C4-2B (cell line): ENCODE measurements around the gene ANAPC5.

Experiments used
- CTCF ChIP-seq: fragments of 450-650 bp; conservative IDR thresholded peaks from 2 replicates; pipeline ENCODE4 v1.5.1; 2017; ENCODE audit warnings: mild to moderate bottlenecking
- ZFX ChIP-seq: fragments of 450-650 bp; IDR thresholded peaks from 2 replicates; pipeline ENCODE4 v1.6.1; 2017

DNA sequence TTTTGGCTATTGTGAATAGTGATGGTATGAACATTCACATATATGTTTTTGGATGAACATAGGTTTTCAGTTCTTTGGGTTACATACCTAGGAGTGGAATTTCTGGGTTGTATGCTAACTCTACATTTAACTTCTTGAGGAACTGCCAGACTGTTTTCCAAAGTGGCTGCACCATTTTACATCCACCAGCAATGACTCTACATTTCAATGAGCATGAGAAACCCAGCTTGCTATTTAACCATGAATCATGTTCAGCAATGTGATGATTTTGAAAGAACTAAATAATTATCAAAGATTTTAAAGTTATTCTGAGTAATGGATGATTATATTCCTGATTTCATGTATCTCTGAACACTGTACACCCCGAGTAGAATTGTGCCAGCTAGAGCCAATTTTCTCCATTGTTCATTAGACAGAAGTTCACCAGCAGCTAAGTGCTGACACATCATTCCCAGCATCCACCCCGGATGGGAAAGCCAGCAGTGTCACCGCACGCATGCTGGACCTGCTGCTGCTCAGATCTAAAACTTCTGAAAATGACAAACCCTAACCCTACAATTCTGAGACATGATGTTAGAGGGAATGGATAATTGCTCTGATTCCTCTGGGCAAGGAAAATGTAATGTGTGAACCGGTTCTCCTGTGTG is 13.3 kb upstream of the ANAPC5 start:
- TF ChIP-seq CTCF, result no peak
- no peak for TF ChIP-seq ZFX
